Measurements from ENCODE around the gene TPO.

DNA sequence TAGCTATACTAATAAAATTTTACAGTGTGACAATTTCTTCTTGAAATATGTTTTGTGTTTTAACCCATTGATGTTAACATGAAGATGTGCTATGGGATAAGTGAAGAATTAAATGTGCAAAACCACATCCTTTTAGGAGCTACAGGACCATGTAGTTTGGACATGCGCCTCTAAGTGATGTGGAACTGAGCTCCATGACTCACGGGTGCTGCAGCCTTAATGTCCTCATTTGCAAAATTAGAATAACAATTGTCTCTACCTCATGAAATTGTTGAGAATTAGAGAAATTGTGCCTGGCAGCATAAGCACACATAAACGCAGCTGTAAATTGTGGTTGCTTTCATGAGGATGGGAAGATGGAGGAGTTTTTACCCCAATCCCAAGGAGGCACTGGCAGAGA lies 31.6 kb upstream of the TPO start:
- no peak for TF ChIP-seq GATA3 (IDR thresholded peaks at IDR 0.05; ENCODE audit: low read depth, low read length)
- TF ChIP-seq GATA2 (IDR thresholded peaks at IDR 0.05; ENCODE audit: low read depth, low read length), result no peak
